Prostate gland (tissue), 1 donor: ENCODE data around the gene NUDT1.

Experiments
- POLR2A ChIP-seq: fragments of 450-650 bp; IDR thresholded peaks from one replicate; pipeline ENCODE4 v1.6.1; 2016; ENCODE audit warnings: antibody characterized with exemption, mild to moderate bottlenecking
- POLR2AphosphoS5 ChIP-seq: sonication (generic); formaldehyde crosslinking; IDR thresholded peaks from one replicate; pipeline ENCODE4 v1.6.1; 2017; ENCODE audit warnings: antibody characterized with exemption

DNA sequence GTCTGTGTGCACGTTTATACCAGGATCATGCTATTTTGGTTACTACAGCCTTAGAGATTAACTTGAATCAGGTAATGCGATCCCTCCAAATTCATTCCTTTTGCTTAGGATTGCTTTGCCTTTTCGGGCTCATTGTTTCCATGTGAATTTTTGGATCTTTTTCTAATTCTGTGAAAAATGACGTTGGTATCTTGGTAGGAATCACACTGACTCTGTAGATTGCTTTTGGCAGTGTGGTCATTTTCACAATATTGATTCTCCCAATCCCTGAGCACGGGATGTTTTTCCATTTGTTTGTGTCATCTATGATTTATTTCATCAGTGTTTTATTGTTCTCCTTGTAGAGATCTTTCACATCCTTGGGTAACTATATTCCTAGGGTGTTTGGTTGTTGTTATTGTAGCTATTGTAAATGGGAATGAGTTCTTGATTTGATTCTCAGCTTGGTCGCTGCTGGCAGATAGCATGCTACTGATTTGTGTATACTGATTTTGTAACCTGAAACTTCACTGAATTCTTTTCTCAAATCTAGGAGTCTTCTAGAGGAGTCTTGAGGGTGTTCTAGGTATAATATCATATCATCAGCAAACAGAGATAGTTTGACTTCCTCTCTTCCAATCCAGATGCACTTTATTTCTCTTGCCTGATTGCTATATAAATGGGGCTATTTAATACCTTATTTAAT is 54.1 kb downstream of the NUDT1 start:
- no peak for TF ChIP-seq POLR2AphosphoS5
- TF ChIP-seq POLR2A: no peak
